Activated CD8-positive, alpha-beta memory T cell treated with anti-CD3 and anti-CD28 coated beads, Interleukin-2, amount 50 U/mL, for 48 hours (primary cell): ENCODE measurements around the gene OR9Q1.

Experiments used
- DNase-seq: peaks from one replicate; pipeline ENCODE4 v3.0.0-alpha.2; 2020

The OR9Q1 gene

GRCh38 chr11:58039589-58039988, 15.9 kb downstream of the OR9Q1 start:
- no peak for DNase-seq

GRCh38 chr11:58043379-58043778, 19.7 kb downstream of the OR9Q1 start:
- no peak for DNase-seq

GRCh38 chr11:58046231-58046630, 22.6 kb downstream of the OR9Q1 start:
- no peak for DNase-seq

GRCh38 chr11:58047818-58048217, 24.1 kb downstream of the OR9Q1 start:
- no peak for DNase-seq

- DNase-seq, result no peak
These were observed 32.2 kb downstream of the OR9Q1 start for GRCh38 chr11:58055806-58056401.

- no peak for DNase-seq
These were observed 33.8 kb downstream of the OR9Q1 start for GRCh38 chr11:58057481-58057880.

GRCh38 chr11:58058276-58059006, 34.8 kb downstream of the OR9Q1 start:
- no peak for DNase-seq

- no peak for DNase-seq
These were observed 35.3 kb downstream of the OR9Q1 start for GRCh38 chr11:58059007-58059350.

GRCh38 chr11:58060535-58060934, 36.9 kb downstream of the OR9Q1 start:
- DNase-seq, result no peak

- no peak for DNase-seq
These were observed 37.4 kb downstream of the OR9Q1 start for GRCh38 chr11:58060939-58061672.

- DNase-seq, result no peak
These were observed 38.1 kb downstream of the OR9Q1 start for GRCh38 chr11:58061813-58062212.

- no peak for DNase-seq
These were observed 44.0 kb downstream of the OR9Q1 start for GRCh38 chr11:58067685-58068084.

- no peak for DNase-seq
These were observed 45.0 kb downstream of the OR9Q1 start for GRCh38 chr11:58068655-58069054.

GRCh38 chr11:58070585-58070984, 46.9 kb downstream of the OR9Q1 start:
- no peak for DNase-seq

GRCh38 chr11:58075781-58076180, 52.1 kb downstream of the OR9Q1 start:
- DNase-seq, result no peak

- no peak for DNase-seq
These were observed 62.8 kb downstream of the OR9Q1 start for GRCh38 chr11:58086528-58086927.

- no peak for DNase-seq
These were observed 73.8 kb downstream of the OR9Q1 start for GRCh38 chr11:58097437-58097836.

- DNase-seq, result no peak
These were observed 97.4 kb downstream of the OR9Q1 start for GRCh38 chr11:58121096-58121495.

GRCh38 chr11:58125469-58125868, 101.8 kb downstream of the OR9Q1 start, which contains the start of gene OR9I1:
Gene OR9I1 (minus strand): TSS chr11:58125530. CDS start chr11:58119444, 6,086 bp downstream.
- DNase-seq, result no peak

GRCh38 chr11:58127350-58127749, 103.7 kb downstream of the OR9Q1 start:
- no peak for DNase-seq

GRCh38 chr11:58133309-58134076, 109.8 kb downstream of the OR9Q1 start:
- no peak for DNase-seq

- DNase-seq, result no peak
These were observed 110.5 kb downstream of the OR9Q1 start for GRCh38 chr11:58134151-58134550.

- DNase-seq, result no peak
These were observed 111.5 kb downstream of the OR9Q1 start for GRCh38 chr11:58135171-58135570.
